Posterior vena cava (tissue), 2 donors: ENCODE data around the gene FRRS1L. TPM values are rescaled to one million over a fixed set of nuclear protein-coding genes. Genes with fewer than 3 reads are reported as not detected.
"Not testable (repeated sequence)": the region's sequence is repeated elsewhere in the genome, so short reads cannot be mapped to it uniquely, and the experiment has no call there.

Experiments
- DNase-seq: peaks from one replicate; pipeline ENCODE4 v3.0.0-alpha.2; 2020; ENCODE audit warnings: low spot score
- intact Hi-C, 2 donors: fragments of 100-400 bp; cut with DNase I; formaldehyde crosslinking; loops; one replicate each; pipeline versions ENCODE4 v1.14.1 to v1.14.2; 2022 to 2023
- total RNA-seq, 2 donors: library from RNA; stranded (reverse); fragmentation: NEBNext Ultra II Directional; extraction: Animal tissue kit (Norgen Biotek cat#: 25700); gene quantifications; one replicate each; pipeline ENCODE4 v1.2.1, GENCODE V29; 2021
- donor health status: DM: yes; HTN: yes; CAD: no.
- donor health status: DM: yes; HTN: yes; CAD: no.

Gene FRRS1L
- total RNA-seq, 2 donors from 2014 or later, result 0.97 to 2.6 TPM

DNA sequence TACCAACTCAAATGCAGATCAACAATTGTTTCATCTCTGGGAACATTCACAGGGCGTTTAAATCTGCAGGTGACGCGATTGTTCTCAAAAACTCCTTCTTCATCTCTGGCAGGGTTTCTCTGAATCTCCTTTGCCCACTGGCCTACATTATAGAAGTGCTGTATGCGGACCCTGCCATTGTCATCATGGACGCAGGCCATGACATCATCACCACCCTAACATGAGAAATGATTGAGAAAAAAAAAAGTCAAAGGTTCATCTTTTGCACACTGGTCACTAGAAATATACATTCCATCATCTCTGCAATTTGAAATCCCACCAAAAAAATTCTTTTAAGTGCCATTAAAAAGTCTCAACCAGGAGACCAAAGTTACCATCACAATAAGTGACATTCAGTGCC, 25.7 kb downstream of the FRRS1L start:
- intact Hi-C loops, result no loop called here
- no peak for DNase-seq

DNA sequence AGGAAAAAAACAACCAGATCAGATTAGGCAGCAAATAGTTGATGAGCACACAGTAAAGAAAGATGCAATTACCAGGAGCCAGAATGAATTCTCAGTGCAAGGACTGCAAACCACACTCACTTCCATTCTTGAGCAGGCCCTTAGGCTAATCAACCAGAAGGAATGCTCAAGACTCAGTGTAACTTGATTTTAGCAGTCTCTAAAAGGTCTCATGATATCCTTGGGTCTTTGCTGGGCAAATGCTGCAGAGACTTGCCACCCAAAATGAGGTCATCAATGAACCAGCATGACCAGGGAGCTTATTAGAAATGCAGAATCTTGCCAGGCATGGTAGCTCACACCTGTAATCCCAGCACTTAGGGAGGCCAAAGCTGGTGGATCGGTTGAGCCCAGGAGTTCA, 27.2 kb downstream of the FRRS1L start:
- intact Hi-C loops, result no loop called here

DNA sequence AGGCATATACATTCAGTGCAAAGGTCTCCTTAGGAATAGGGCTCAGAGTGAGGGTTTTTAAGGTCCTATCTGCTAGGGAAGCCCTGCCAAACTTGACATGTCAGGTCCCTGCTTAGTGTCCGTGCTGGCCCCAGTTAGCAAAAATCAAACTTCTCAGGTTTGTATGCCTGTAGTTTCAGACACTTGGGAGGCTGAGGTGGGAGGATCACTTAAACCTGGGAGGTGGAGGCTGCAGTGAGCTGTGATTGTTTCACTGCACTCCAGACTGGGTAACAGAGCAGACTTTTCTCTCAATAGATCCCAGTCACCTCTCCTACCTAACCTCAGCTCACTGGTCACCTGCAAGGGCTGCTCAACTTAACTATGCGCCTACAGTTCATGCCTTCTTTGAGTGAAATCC, 28.6 kb downstream of the FRRS1L start:
- DNase-seq, result no peak
- intact Hi-C loops, result no loop called here

More for the DNA sequence above, 27.2 kb downstream of the FRRS1L start:
- DNase-seq, result no peak

DNA sequence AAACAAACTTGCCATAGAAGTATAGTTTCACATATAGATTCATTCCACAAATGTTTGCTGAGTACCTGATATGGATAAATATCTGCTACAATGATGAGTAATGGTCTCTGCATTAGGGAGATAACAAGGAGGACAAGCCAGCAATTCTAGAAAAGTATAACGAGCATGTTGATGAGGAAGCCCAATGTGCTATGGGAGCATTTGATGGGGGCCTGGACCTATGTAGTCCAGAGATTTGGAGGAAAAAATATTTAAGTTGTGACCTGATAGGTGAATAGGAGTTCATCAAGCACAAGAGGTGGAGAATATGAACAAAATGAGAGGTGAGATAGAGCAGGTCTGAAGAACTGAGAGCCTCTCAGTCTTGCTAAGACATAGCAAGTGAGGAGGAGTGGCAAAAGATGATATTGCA, 32.9 kb downstream of the FRRS1L start:
- DNase-seq, result no peak
- intact Hi-C loops, result no loop called here

DNA sequence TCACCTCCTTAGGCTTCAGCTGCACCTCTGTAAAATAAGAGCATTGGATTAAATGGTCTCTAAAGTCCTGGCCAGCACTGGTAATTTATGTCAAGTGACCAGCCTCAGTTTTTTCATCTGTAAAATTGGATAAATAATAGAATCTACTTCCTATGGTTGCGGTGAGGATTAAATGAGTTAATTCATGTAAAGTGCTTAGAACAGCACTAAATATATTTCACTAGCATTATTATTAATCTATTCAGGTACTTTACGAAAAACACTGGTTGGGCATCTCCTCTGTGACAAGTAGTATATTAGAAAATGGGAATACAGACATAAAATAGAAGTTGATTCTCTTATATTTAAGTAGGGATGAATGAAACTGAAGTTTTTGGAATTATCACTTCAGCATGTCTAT, 33.5 kb downstream of the FRRS1L start:
- no peak for DNase-seq
- intact Hi-C loops, result no loop called here

DNA sequence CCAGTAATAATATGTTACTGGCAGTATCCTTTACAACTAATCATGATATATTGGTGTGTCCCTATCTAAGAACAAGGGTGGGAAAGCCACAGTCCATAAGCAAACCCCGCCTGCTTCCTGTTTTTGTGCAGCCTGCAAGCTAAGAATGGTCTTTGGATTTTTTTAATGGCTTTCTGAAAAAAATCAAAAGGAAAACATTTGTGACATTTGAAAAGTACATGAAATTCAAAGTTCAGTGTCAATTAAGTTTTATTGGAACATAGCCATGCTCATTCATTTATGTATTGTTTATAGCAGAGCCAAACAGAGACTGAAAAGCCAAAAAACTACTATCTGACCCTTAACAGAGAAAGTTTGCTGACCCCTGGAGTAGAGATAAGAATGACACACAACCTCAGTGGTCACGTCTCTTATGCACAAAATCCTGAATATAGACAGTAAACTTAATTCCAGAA, 34.5 kb downstream of the FRRS1L start:
- no peak for DNase-seq
- intact Hi-C loops, result no loop called here

DNA sequence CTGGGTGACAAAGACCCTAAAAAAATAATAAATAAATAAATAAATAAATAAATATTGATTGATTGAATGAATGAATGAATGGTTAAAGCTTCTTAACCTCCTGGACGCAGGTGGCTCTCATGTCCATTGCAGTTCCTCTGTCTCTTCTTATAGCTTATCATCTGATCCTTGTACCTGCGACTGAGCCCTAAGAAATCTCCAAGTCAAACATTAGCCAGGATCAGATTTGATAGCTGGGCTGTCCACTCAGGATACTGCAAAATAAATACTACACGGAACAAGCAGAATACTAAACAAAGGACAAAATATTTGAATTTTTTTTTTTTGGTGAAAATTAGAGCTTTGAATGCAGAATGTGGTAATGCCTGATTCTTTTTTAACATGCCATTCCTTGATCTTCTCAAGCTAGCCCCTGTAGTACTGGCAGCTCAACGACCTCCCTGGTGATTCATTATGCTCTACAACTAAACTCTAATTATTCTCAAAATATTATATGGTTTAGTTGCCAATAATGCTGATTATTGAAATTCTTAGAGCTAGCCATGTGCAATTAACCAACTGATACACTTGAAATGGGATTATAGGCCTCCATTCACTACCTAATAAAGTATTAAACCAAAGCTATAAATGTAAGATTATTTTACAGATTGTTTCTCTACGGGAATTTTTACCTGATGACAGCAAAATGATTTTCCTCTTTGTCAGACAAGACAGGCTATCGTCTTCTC, 37.4 kb downstream of the FRRS1L start:
- intact Hi-C loops, result no loop called here
- DNase-seq, result no peak

DNA sequence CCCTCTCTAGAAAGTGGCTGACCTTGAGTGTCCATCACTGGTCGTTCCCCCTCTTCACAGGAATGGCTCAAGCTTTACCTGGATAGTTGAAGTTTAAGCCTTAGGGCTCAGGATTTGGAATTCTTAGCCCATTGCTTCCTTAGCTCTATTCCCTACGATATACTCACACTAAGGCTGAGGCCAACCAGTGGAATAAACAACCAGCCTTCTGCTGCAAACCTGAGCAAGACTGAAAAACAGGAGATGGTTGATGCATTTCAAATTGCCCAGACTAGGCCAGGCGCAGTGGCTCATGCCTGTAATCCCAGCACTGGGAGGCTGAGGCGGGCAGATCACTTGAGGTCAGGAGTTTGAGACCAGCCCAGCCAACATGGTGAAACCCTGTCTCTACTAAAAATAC, 40.4 kb downstream of the FRRS1L start:
- DNase-seq, intact Hi-C loops: not testable (repeated sequence)

DNA sequence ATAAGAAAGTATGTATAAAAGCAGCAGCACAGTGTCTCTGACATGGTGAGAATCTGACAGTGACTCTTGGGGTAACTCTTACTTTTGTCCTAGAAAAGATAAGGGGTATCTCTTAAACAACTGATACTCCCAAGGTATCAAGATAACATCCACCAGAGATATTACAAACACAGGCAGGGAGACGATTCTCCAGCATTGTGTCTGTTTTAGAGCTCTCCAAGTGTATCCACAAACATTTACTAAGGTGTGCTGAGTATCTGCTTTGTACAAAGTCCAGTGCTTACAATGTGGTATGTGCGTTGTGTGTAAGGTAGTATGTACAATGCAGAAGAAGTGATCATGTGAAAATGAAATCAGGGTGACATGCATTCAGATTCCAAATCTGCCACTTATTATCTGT, 42.9 kb downstream of the FRRS1L start:
- no peak for DNase-seq
- intact Hi-C loops, result no loop called here

DNA sequence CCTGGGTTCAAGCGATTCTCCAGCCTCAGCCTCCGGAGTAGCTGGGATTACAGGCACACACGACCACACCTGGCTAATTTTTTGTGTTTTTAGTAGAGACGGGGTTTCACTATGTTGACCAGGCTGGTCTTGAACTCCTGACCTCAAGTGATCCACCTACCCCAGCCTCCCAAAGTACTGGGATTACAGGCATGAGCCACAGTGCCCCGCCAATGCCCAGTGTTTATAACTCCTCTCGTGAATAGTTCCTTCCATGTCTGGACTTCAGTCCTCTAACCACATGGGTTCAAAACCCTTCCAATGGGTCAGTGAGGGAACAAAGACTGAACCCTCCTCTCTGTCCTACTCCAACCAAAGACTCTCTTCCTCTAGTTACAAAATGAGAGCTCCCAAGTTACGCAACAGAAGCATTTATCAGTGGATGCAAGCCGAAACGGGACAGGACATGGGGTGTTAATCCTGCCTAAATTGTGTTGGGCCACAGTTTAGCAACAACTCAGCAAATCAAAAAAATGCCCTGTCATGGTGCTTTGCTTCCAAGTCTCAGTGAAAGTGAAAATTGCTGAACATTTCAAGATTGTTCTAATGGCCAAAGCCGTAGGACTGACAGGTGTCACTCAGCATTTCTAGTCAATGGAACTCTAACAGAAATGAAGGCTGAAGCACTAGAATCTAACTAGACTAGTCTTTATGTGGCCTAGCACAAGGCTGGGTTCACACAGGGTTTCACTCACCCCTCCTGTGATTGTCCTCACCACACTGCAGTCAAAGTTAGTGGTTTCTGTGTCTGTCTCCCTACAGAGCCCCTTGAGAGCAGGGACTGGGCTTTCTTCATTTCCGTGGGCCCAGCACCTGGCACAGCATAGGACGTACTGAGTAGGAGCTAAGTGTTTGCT, 44.1 kb downstream of the FRRS1L start:
- intact Hi-C loops, result no loop called here
- DNase-seq, result no peak

DNA sequence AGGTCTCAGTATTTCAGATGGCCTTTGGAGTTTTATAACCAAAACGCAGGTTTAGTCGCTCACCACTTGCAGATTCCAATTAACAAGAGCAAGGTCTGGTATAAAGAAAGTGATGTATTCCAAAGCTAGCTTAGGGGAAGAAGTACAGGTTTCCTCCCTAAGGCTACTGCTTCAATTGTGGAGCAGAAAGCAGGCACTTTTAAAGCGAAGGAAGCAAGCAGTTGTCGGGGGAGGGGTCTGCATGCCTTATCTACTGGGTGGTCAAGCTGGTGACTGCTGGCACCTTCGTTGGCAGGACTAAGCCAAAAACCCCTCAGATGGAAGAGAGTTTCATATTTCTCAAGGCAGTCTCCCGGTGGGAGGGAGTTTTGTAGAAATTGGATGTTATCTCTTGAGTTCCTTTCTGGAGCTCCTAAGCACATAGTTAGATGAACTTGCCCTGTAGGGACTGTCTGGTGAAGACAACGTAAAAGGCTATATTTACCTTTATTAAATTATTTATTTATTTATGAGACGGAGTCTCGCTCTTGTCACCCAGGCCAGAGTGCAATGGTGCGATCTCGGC, 45.7 kb downstream of the FRRS1L start:
- no peak for DNase-seq
- intact Hi-C loops, result no loop called here

DNA sequence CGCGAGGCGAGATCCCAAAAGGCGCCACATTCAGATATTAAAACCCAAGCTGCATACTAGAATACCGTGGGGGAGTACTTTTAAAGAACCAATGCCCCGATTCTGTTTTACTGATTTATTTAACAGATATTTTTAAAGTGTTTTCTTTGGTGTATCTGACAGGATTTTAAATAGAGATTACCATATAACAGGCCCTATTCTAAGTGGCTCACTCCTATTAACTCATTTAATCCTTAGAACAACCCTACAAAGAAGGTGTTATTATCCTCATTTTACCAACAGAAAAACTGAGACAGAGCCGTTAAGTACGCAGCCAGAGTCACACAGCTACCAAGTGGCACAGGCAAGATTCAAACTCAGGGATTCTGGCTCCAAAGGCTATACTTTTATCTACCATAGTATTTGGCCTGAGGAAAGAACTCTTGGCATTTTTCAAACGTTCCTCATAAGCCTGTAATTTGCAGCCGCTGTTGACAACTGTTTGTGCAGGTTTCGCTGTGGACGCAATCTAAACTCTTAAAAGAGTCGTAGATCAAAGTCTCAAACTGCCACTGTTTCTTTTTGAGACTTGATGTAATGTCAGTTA, 46.8 kb downstream of the FRRS1L start:
- DNase-seq, result no peak
- intact Hi-C loops, result no loop called here

DNA sequence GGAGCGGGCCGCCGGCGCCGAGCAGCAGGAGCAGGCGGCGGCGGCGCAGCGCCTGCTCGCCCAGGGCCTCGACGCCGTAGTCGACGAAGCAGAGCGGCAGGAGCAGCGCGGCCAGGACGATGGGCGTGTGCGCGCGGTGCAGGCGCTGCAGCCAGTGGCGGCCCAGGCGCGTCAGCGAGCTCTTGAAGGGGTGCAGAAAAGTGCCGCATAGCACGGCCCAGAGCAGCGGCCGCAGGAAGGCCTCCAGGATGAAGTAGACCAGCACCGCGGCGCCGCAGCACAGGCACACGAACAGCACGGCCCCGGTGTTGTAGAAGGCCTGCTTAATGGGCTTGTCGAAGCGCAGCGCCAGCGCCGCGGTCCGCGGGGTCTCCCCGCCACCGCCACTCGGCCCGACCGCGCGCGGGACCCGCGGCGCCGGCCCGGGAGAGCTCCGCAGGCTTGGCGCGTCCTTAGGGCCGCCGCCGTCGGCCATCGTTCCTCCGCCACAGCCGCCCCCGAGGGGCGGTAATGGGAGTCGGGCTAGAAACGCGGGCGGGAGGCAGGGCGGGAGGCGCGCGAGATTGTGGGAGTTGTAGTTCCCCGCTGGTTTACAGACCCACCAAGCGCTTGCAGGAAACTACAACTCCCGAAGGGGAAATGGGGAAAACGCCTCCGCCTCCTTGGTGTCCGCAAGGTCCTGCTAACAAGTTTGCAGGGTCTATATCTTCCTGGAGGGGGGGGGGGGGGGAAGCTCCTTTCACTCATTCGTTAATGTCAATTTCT, 47.4 kb downstream of the FRRS1L start, which contains the start of gene TMEM245:
TSS of gene TMEM245 (minus strand) at position 509 of the 765 bp plus-strand sequence. CDS start at position 475, 34 bp downstream.
- peak; percentile 99 for DNase-seq
- intact Hi-C loops, result loop anchor here in 1 of 2 donors (2.0 kb wide), 1 partner anchor 91 kb away; no protein-coding TSS in a partner anchor

DNA sequence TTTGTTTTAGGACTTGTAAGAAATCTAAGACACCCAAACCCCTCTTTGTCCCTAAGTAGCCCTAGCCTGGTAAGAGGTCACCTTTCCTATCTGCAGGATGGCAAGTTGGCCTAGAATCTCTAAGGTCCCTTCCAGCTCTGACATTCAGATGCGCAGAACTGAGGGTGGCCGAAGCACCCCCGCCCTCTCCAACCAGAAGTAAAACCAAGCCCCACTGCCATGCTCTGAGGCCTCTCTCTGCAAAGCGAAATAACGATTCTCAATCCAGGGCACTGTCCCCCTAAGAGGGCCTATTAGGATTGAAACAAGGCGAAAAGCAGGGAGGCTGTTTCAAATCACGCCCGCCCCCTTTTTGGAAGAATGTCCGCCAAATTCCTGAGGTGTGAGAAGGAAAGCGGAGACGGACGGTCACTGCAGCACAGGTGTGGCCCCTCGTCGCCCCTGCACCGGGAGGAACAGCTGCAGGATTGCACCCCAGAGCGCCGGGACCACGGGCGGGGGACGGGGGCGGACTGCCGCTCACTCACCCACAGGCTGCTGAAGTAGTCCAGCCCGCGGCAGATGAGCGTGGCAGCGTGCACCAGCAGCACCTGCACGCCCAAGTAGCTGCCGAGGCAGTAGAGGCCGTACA, 48.1 kb downstream of the FRRS1L start:
- intact Hi-C loops, result loop anchor here in 1 of 2 donors (2.0 kb wide), 1 partner anchor 90 kb away; no protein-coding TSS in a partner anchor
- DNase-seq, result no peak

DNA sequence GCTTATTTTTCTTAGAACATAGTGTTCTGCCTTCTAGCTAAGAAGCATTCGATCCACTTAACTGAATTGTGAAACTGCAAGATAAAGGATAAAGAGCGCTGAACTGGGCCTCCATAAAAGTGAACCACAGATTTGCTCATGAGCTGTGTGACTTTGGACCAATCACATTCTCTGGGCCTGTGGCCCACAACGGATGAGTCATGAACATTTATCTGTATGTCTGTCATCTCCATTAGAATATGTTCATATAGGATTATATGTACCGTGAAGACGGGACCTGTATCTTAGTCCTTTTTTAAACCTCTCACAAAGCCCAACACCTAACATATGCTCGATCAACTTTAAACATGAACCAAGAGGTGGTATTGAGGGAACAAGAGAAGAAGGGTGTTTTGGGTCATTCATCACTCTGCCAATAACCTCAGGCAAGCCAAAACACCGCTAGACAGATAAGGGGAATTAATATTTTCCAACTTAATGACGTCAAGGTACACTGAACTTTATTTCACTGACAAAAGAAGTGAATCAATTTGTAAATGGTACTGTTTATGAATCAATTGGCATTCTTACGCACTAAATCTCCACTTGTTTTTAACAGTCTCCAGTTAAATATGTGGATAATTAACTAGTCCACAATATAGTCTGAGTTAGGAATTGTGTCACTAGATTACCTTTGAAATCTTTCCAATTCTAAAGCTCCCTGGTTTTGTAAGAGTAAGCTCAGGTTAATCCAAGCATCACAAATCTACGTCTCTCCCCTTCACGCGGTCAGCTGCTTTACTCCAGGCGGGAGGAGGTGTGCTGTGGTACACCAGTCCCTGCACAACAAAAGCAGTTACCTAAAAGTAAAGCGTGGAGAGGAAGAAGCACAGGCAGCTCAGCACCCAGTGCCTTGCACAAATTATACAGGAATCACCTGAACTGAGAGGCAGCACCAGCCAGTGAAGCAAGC, 48.9 kb downstream of the FRRS1L start:
- no peak for DNase-seq
- intact Hi-C loops, result loop anchor here in 1 of 2 donors (2.0 kb wide), 1 partner anchor 89 kb away; no protein-coding TSS in a partner anchor

DNA sequence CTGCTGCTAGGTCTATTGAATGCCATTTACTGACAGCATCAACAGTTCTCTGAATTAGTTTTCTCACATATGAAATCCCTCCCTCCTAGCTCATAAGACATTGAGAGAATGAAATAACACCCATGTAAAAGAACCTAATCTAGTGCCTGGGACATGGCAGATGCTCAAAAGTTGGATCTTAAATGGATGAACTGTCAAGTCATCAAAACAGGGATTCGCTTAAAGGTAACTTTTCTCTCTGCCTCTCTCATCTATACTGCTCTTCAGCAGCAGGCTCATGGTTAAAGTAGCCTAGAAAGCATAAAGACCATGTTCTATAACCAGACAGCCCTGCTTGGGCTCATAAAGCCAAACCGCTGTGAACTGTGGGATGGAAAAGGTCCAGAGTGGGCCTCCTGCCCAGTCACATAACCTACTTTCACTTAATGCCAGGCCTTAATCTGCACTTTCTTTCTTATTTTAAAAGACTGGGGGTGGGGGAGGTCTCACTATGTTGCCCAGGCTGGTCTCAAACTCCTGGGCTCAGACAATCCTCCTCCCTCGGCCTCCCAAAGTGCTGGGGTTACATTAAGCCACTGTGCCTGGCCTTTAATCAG, 51.0 kb downstream of the FRRS1L start:
- intact Hi-C loops, result no loop called here
- no peak for DNase-seq

DNA sequence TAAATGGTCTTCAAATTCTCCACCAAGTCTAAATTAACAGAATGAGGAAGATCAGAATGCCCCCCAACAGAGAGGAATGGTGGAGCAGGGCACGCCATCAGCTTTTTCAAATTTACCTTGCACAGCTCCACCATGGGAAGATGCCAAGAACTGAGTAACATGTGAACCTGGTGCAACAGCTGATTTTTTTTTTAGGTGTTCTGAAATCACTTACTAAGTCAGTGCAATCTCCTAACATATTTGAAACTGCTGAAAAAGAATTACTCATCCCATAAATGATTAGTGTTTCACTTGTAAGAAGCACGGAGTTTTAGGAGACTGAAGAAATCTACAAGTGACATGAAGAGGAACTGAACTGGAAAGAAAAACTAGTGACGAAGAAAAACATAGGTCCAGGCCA, 52.4 kb downstream of the FRRS1L start:
- DNase-seq, result no peak
- intact Hi-C loops, result no loop called here
